A673 (cell line): ENCODE measurements around the gene TUBGCP3. TPM values are rescaled to one million over a fixed set of nuclear protein-coding genes. Genes with fewer than 3 reads are reported as not detected.
"Not testable (repeated sequence)": the region's sequence is repeated elsewhere in the genome, so short reads cannot be mapped to it uniquely, and the experiment has no call there.

Experiments used
- BruUV-seq: library from RNA; stranded (reverse); fragments of 400-500 nt; replicated peaks from 2 replicates; lab custom pipeline; 2021; lab: Mats Ljungman, UMichigan
- CTCF ChIA-PET: fragments of 300-600 bp; sonication (Branson Sonifier 250); formaldehyde crosslinking; loops from one replicate; lab custom pipeline; 2022; ENCODE audit warnings: antibody characterized with exemption; lab: Charles Lee
- POLR2A ChIA-PET: fragments of 300-600 bp; sonication (Branson Sonifier 250); formaldehyde crosslinking; loops from one replicate; lab custom pipeline; 2022; ENCODE audit warnings: antibody characterized with exemption; ENCODE audit not compliant: low non-redundant PET; lab: Charles Lee
- DNase-seq: peaks from one replicate; pipeline ENCODE4 v3.0.0-alpha.2; 2015; ENCODE audit warnings: low spot score
- H3K27ac ChIP-seq: fragments of 200-600 bp; sonication (generic); 2 replicates; pipeline ENCODE4 v1.5.1; 2016; ENCODE audit warnings: mixed run types, low read depth, mild to moderate bottlenecking, mixed read lengths, antibody characterized with exemption, low read length; ENCODE audit not compliant: poor library complexity, severe bottlenecking
- H3K27me3 ChIP-seq: fragments of 200-600 bp; sonication (generic); replicated peaks from 2 replicates; pipeline ENCODE4 v1.6.1; 2017; ENCODE audit warnings: mixed run types, low read depth, mild to moderate bottlenecking, mixed read lengths, antibody characterized with exemption, low read length; ENCODE audit not compliant: insufficient read depth, poor library complexity
- H3K36me3 ChIP-seq: fragments of 200-600 bp; sonication (generic); 2 replicates; pipeline ENCODE4 v1.6.1; 2016; ENCODE audit warnings: mixed run types, mild to moderate bottlenecking, mixed read lengths, antibody characterized with exemption, low read length; ENCODE audit not compliant: insufficient read depth, poor library complexity, severe bottlenecking
- H3K4me1 ChIP-seq: fragments of 200-600 bp; sonication (generic); 2 replicates; pipeline ENCODE4 v1.6.1; 2017; ENCODE audit warnings: mixed run types, mild to moderate bottlenecking, mixed read lengths, antibody characterized with exemption, low read length; ENCODE audit not compliant: insufficient read depth, poor library complexity, severe bottlenecking
- H3K4me3 ChIP-seq: fragments of 200-600 bp; sonication (generic); 2 replicates; pipeline ENCODE4 v1.5.1; 2016; ENCODE audit warnings: low read depth, mixed run types, mild to moderate bottlenecking, mixed read lengths, low read length; ENCODE audit not compliant: poor library complexity, severe bottlenecking
- H3K9me3 ChIP-seq: fragments of 200-600 bp; sonication (generic); 2 replicates; pipeline ENCODE4 v1.6.1; 2016; ENCODE audit warnings: mixed run types, low read depth, mild to moderate bottlenecking, mixed read lengths, antibody characterized with exemption, low read length; ENCODE audit not compliant: poor library complexity, severe bottlenecking
- CTCF ChIP-seq: fragments of 300-800, 200-600 bp; sonication (generic); conservative IDR thresholded peaks from 2 replicates; pipeline ENCODE4 v1.5.1; 2017; ENCODE audit warnings: low read depth, mild to moderate bottlenecking, antibody characterized with exemption, low read length, moderate library complexity, mixed read lengths
- EZH2 ChIP-seq: fragments of 200-600 bp; sonication (generic); IDR thresholded peaks from 2 replicates; pipeline ENCODE4 v1.6.1; 2017; ENCODE audit warnings: borderline replicate concordance, low read depth, mild to moderate bottlenecking, mixed read lengths, antibody characterized with exemption, low read length; ENCODE audit not compliant: poor library complexity, severe bottlenecking
- intact Hi-C: fragments of 100-400 bp; cut with micrococcal nuclease; formaldehyde crosslinking; loops from one replicate; pipeline ENCODE4 v1.10.0; 2022; ENCODE audit not compliant: unreplicated experiment
- total RNA-seq: library from RNA; stranded (reverse); gene quantifications from 2 replicates; pipeline ENCODE4 v1.2.3, GENCODE V29; 2021

Gene TUBGCP3
- total RNA-seq, 1 experiment from 2014 or later = 61.4 TPM

GRCh38 chr13:112486386-112487126, 101.4 kb downstream of the TUBGCP3 start:
- Histone ChIP-seq H3K27me3 (no peaks in the 10 kb centered on the region), H3K36me3 (no peaks in the 10 kb centered on the region), H3K27ac (no peak overlapping the region), H3K9me3 (no peaks in the 10 kb centered on the region), H3K4me1 (no peaks in the 10 kb centered on the region), H3K4me3 (no peak overlapping the region)
- ChIA-PET CTCF (no interaction called here), POLR2A (no interaction called here)
- no TSS peak for BruUV-seq
- intact Hi-C loops = no loop called here
- TF ChIP-seq EZH2 (no peak), CTCF (no peak)
- DNase-seq = no peak

- H3K4me3 ChIP-seq, H3K9me3 ChIP-seq, CTCF ChIA-PET, DNase-seq, H3K27me3 ChIP-seq, POLR2A ChIA-PET, H3K27ac ChIP-seq, H3K4me1 ChIP-seq, BruUV-seq, intact Hi-C loops, H3K36me3 ChIP-seq: not testable (repeated sequence)
Observed at GRCh38 chr13:112485814-112486213, 102.1 kb downstream of the TUBGCP3 start.

- no TSS peak for BruUV-seq
Observed at GRCh38 chr13:112483299-112483698, 104.7 kb downstream of the TUBGCP3 start.

More at GRCh38 chr13:112483299-112483698, 104.7 kb downstream of the TUBGCP3 start:
- no peaks in the 10 kb centered on the region for H3K9me3 ChIP-seq
- DNase-seq = no peak
- no peaks in the 10 kb centered on the region for H3K27me3 ChIP-seq
- H3K4me3 ChIP-seq = no peak overlapping the region
- ChIA-PET CTCF (no interaction called here), POLR2A (no interaction called here)
- intact Hi-C loops = no loop called here
- TF ChIP-seq EZH2 (no peak), CTCF (no peak)
- H3K36me3 ChIP-seq = no peaks in the 10 kb centered on the region
- no peaks in the 10 kb centered on the region for H3K4me1 ChIP-seq
- H3K27ac ChIP-seq = no peak overlapping the region
